ENCODE measurements around the gene ZNF746. TPM values are rescaled to one million over a fixed set of nuclear protein-coding genes. Genes with fewer than 3 reads are reported as not detected.

Gene ZNF746
- total and polyA plus RNA-seq, 10 of the 15 experiments (the other 5 are each of a cell fraction or from before 2014, with no cell fraction given), result 1.2 to 19.0 (median 6.3) TPM

DNA sequence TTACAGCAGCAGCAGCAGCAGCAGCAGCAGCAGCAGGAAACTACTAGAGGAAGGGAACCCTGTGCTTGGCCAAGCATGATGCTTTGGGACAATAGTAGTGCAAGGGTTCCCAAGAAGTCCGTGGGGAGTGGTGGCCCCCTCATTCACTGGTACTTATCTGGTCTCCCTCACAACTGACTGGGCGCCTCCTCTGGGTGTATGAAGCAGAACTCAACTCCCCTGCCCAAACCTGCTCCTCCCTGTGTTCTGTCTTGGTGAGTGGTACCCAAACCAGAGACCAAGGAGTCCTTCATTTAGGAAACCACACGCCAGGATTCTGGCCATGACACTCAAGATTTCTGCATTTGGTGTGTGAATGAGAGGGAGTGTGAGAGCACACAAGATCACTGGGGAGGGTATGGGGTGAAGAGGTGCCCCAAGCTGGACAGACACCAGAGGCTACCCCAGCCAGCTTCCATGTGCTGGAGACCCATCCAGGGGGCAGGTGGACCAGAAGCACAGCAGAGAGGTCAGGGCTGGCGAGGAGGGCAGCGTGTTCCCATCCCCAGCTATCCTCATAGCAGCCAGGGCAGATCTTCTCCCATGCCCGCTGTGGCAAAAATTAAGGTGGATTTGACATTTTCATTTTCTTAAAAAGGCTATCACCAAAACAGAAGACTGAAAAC, 26.2 kb downstream of the ZNF746 start (continued):
- TF ChIP-seq FOXM1 (IDR thresholded peaks at IDR 0.05; ENCODE audit: low read depth, low read length) (no peak), RAD21 (IDR thresholded peaks at IDR 0.05; ENCODE audit: insufficient read depth, low read depth, low read length) (no peak), NFIC (IDR thresholded peaks at IDR 0.05; ENCODE audit: low read depth, low read length) (no peak), TBL1XR1 (IDR thresholded peaks at IDR 0.05; ENCODE audit: low read depth, low read length) (no peak), EZH2 (IDR thresholded peaks at IDR 0.05; ENCODE audit: borderline replicate concordance, control insufficient read depth, low read depth, low read length) (no peak), BRCA1 (IDR thresholded peaks at IDR 0.05; ENCODE audit: low read depth, low read length) (no peak), ESRRA (IDR thresholded peaks at IDR 0.05; ENCODE audit: low read length) (no peak), EP300 (IDR thresholded peaks at IDR 0.05; ENCODE audit: borderline replicate concordance in 1 of 2, control insufficient read depth in 1 of 2, low read depth in 2 of 2, low read length in 2 of 2) (no peak), HDGF (IDR thresholded peaks at IDR 0.05) (no peak)
- TF ChIP-seq, protein P1, sequence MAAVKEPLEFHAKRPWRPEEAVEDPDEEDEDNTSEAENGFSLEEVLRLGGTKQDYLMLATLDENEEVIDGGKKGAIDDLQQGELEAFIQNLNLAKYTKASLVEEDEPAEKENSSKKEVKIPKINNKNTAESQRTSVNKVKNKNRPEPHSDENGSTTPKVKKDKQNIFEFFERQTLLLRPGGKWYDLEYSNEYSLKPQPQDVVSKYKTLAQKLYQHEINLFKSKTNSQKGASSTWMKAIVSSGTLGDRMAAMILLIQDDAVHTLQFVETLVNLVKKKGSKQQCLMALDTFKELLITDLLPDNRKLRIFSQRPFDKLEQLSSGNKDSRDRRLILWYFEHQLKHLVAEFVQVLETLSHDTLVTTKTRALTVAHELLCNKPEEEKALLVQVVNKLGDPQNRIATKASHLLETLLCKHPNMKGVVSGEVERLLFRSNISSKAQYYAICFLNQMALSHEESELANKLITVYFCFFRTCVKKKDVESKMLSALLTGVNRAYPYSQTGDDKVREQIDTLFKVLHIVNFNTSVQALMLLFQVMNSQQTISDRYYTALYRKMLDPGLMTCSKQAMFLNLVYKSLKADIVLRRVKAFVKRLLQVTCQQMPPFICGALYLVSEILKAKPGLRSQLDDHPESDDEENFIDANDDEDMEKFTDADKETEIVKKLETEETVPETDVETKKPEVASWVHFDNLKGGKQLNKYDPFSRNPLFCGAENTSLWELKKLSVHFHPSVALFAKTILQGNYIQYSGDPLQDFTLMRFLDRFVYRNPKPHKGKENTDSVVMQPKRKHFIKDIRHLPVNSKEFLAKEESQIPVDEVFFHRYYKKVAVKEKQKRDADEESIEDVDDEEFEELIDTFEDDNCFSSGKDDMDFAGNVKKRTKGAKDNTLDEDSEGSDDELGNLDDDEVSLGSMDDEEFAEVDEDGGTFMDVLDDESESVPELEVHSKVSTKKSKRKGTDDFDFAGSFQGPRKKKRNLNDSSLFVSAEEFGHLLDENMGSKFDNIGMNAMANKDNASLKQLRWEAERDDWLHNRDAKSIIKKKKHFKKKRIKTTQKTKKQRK (IDR thresholded peaks at IDR 0.05; ENCODE audit: low read depth, low read length), result no peak
